HepG2 (cell line): ENCODE data around the gene SHMT1. TPM values are rescaled to one million over a fixed set of nuclear protein-coding genes. Genes with fewer than 3 reads are reported as not detected.

ENCODE experiments used
- ATAC-seq: fragments of 200-7000 bp; cut with Tn5 transposase; 3 replicates; pipeline ENCODE4 v1.9.1; 2020; ENCODE audit warnings: mild to moderate bottlenecking, moderate library complexity
- BruUV-seq: library from RNA; stranded (reverse); fragments of 400-500 nt; replicated peaks from 2 replicates; lab custom pipeline; 2021; lab: Mats Ljungman, UMichigan
- CTCF ChIA-PET: fragments of 300-600 bp; formaldehyde crosslinking; extraction: SDS; loops from one replicate; lab custom pipeline; 2021; ENCODE audit warnings: low total read pairs, inconsistent platforms, low intra/inter-chr PET ratio; lab: Yijun Ruan, JAX
- POLR2A ChIA-PET: fragments of 350-600 bp; sonication (Branson Sonifier 250); formaldehyde crosslinking; loops from one replicate; lab custom pipeline; 2020; ENCODE audit warnings: antibody characterized with exemption, inconsistent platforms; lab: Yijun Ruan, JAX
- DNase-seq: peaks from one replicate; pipeline ENCODE4 v3.0.0-alpha.2; 2015; ENCODE audit warnings: low spot score
- FAIRE-seq: peaks from 3 replicates; lab custom pipeline; 2011; peaks lifted over from hg19 to GRCh38; lab: Jason Lieb, UNC
- H2AFZ ChIP-seq: one replicate; pipeline ENCODE4 v1.6.1; 2011; ENCODE audit warnings: low read length, inconsistent platforms
- H3K27ac ChIP-seq: fragments of 300-600 bp; 3 replicates; pipeline ENCODE4 v1.8.0; 2011; ENCODE audit warnings: mixed run types, mild to moderate bottlenecking, mixed read lengths, low read length, inconsistent platforms; ENCODE audit not compliant: insufficient read depth; ENCODE audit errors: extremely low read length
- H3K27me3 ChIP-seq, 2 experiments: fragments of 200-600 bp in 1 of 2; 2 replicates in 1 of 2; 3 replicates in 1 of 2; pipeline versions ENCODE4 v1.6.0 to v1.8.0; 2011; ENCODE audit warnings: low read length in 2 of 2, mild to moderate bottlenecking in 2 of 2, moderate library complexity in 2 of 2, inconsistent platforms in 1 of 2; ENCODE audit not compliant: insufficient read depth in 2 of 2, control insufficient read depth in 1 of 2
- H3K36me3 ChIP-seq, 2 experiments: fragments of 200-600 bp in 1 of 2; replicated peaks in 1 of 2; 2 replicates in 1 of 2; 3 replicates in 1 of 2; pipeline versions ENCODE4 v1.5.1 to v1.8.0; 2011; ENCODE audit warnings: low read length in 2 of 2, inconsistent platforms in 1 of 2; ENCODE audit not compliant: insufficient read depth in 2 of 2, control insufficient read depth in 1 of 2
- H3K4me1 ChIP-seq: 2 replicates; pipeline ENCODE4 v1.5.1; 2012; ENCODE audit warnings: low read length, inconsistent platforms; ENCODE audit not compliant: insufficient read depth
- H3K4me2 ChIP-seq: 2 replicates; pipeline ENCODE4 v1.6.0; 2011; ENCODE audit warnings: low read depth, low read length, inconsistent platforms
- H3K4me3 ChIP-seq, 3 experiments: fragments of 200-600 bp in 1 of 3; sonication (generic), shearing (Covaris generic) in 1 of 3; replicated peaks in 1 of 3; 2 replicates each; pipeline ENCODE4 v1.5.1; 2011 to 2016; ENCODE audit warnings: low read length in 3 of 3, inconsistent platforms in 2 of 3, low read depth in 2 of 3, mild to moderate bottlenecking in 2 of 3, control low read depth in 1 of 3, mixed read lengths in 1 of 3; ENCODE audit not compliant: insufficient read depth in 1 of 3
- H3K79me2 ChIP-seq: one replicate; pipeline ENCODE4 v1.6.1; 2011; ENCODE audit warnings: low read length, inconsistent platforms; ENCODE audit not compliant: insufficient read depth
- H3K9ac ChIP-seq: 2 replicates; pipeline ENCODE4 v1.6.0; 2011; ENCODE audit warnings: mild to moderate bottlenecking, low read depth, low read length, inconsistent platforms; ENCODE audit not compliant: insufficient read depth
- H3K9me3 ChIP-seq: 2 replicates; pipeline ENCODE4 v1.5.1; 2012; ENCODE audit warnings: mild to moderate bottlenecking, low read length
- H4K20me1 ChIP-seq: 2 replicates; pipeline ENCODE4 v1.6.0; 2011; ENCODE audit warnings: inconsistent platforms, mild to moderate bottlenecking, low read length, moderate library complexity; ENCODE audit not compliant: insufficient read depth
- CENPT ChIP-seq: sonication (generic); formaldehyde crosslinking; IDR thresholded peaks from 2 replicates; pipeline ENCODE4 v1.8.0; 2022; ENCODE audit warnings: low read depth, mild to moderate bottlenecking, moderate library complexity, missing genetic modification reagents
- HDAC6 ChIP-seq: fragments of 200-600 bp; sonication (generic); IDR thresholded peaks from 2 replicates; pipeline ENCODE4 v1.7.0; 2017; ENCODE audit warnings: mild to moderate bottlenecking, antibody characterized with exemption, low read length, low read depth
- KLF9 ChIP-seq: IDR thresholded peaks from 2 replicates; pipeline ENCODE4 v1.6.1; 2016; ENCODE audit warnings: low read depth
- MAZ ChIP-seq, 2 experiments: sonication (generic) in 1 of 2; formaldehyde crosslinking in 1 of 2; IDR thresholded peaks; 2 replicates each; pipeline versions ENCODE4 v1.5.0 to v1.6.1; 2012 to 2020; ENCODE audit warnings: low read depth in 2 of 2, mild to moderate bottlenecking in 2 of 2, borderline replicate concordance in 1 of 2, improper control_type of control experiment in 1 of 2, low read length in 1 of 2, missing genetic modification reagents in 1 of 2, moderate library complexity in 1 of 2
- NFIC ChIP-seq: IDR thresholded peaks from 2 replicates; pipeline ENCODE4 v1.6.1; 2012; ENCODE audit warnings: mild to moderate bottlenecking, low read length, inconsistent platforms
- PHF20 ChIP-seq: sonication (generic); formaldehyde crosslinking; IDR thresholded peaks from 2 replicates; pipeline ENCODE4 v1.5.0; 2020; ENCODE audit warnings: mild to moderate bottlenecking, missing genetic modification reagents
- PITX1 ChIP-seq: sonication (generic); formaldehyde crosslinking; IDR thresholded peaks from 2 replicates; pipeline ENCODE4 v1.5.1; 2020; ENCODE audit warnings: mild to moderate bottlenecking, missing genetic modification reagents
- RARG ChIP-seq: sonication (generic); formaldehyde crosslinking; IDR thresholded peaks from 2 replicates; pipeline ENCODE4 v1.4.0; 2020; ENCODE audit warnings: low read depth, mild to moderate bottlenecking, missing genetic modification reagents
- ZNF101 ChIP-seq: sonication (generic); formaldehyde crosslinking; IDR thresholded peaks from 2 replicates; pipeline ENCODE4 v1.4.0; 2020; ENCODE audit warnings: mild to moderate bottlenecking, low read depth, missing genetic modification reagents, borderline replicate concordance
- ZNF260 ChIP-seq: sonication (generic); formaldehyde crosslinking; IDR thresholded peaks from 2 replicates; pipeline ENCODE4 v1.4.0; 2020; ENCODE audit warnings: missing genetic modification reagents, low read depth, mild to moderate bottlenecking, borderline replicate concordance
- ZNF296 ChIP-seq: sonication (generic); formaldehyde crosslinking; conservative IDR thresholded peaks from 2 replicates; pipeline ENCODE4 v1.5.0; 2020; ENCODE audit warnings: mild to moderate bottlenecking, missing genetic modification reagents
- ZNF550 ChIP-seq: sonication (generic); formaldehyde crosslinking; IDR thresholded peaks from 2 replicates; pipeline ENCODE4 v1.4.0; 2020; ENCODE audit warnings: mild to moderate bottlenecking, missing genetic modification reagents, borderline replicate concordance
- ZNF607 ChIP-seq: sonication (generic); formaldehyde crosslinking; IDR thresholded peaks from 2 replicates; pipeline ENCODE4 v1.5.1; 2020; ENCODE audit warnings: missing genetic modification reagents, mild to moderate bottlenecking, borderline replicate concordance
- ZNF672 ChIP-seq: sonication (generic); formaldehyde crosslinking; IDR thresholded peaks from 2 replicates; pipeline ENCODE4 v1.8.1; 2022; ENCODE audit warnings: missing genetic modification reagents
- WGBS: methylation state at CpG from one replicate; pipeline ENCODE4 v1.1.6; 2017; ENCODE audit warnings: low lambda C conversion rate; 5-methylcytosine and 5-hydroxymethylcytosine counted together
- in situ Hi-C: cut with HindIII; loops from 2 replicates; pipeline ENCODE4 v1.10.0; 2017; ENCODE audit warnings: low pct_unique_long_range_greater_than_20kb; ENCODE audit not compliant: extremely low pct_ligation_motif_present
- intact Hi-C: fragments of 100-400 bp; cut with micrococcal nuclease; formaldehyde crosslinking; loops from one replicate; pipeline ENCODE4 v1.10.0; 2022; ENCODE audit not compliant: unreplicated experiment
- polyA plus RNA-seq, 8 experiments: library from polyadenylated mRNA; depleted of rRNA in 3 of 8; stranded (reverse) in 7 of 8; unstranded in 1 of 8; fragments of >200 nt; fragmentation: Illumina TruSeq in 4 of 8; extraction: Trizol in 4 of 8; gene quantifications; 2 replicates each; pipeline versions ENCODE4 v1.2.1 to v1.2.3, GENCODE V29; 2011 to 2016; ENCODE audit warnings: low read depth in 4 of 8, missing spikeins in 1 of 8, mixed read lengths in 1 of 8; ENCODE audit not compliant: insufficient read depth in 1 of 8
- total RNA-seq, 5 experiments: library from RNA; depleted of rRNA; stranded (reverse); fragments of >200 nt; fragmentation: Illumina TruSeq; extraction: Trizol; gene quantifications; 2 replicates each; pipeline ENCODE4 v1.2.3, GENCODE V29; 2016; ENCODE audit warnings: low read depth in 1 of 5
- TF ChIP-seq, protein P1 (sequence below): sonication (generic); formaldehyde crosslinking; conservative IDR thresholded peaks from 2 replicates; pipeline ENCODE4 v1.8.0; 2022; ENCODE audit warnings: low read depth, missing genetic modification reagents
- TF ChIP-seq, protein P2 (sequence below): sonication (generic); formaldehyde crosslinking; IDR thresholded peaks from 2 replicates; pipeline ENCODE4 v1.4.0; 2020; ENCODE audit warnings: missing genetic modification reagents, mild to moderate bottlenecking, borderline replicate concordance

Gene SHMT1
- total and polyA plus RNA-seq, 2 of the 13 experiments (the other 11 are each of a cell fraction or from before 2014, with no cell fraction given) = 21.3 to 48.8 TPM

DNA sequence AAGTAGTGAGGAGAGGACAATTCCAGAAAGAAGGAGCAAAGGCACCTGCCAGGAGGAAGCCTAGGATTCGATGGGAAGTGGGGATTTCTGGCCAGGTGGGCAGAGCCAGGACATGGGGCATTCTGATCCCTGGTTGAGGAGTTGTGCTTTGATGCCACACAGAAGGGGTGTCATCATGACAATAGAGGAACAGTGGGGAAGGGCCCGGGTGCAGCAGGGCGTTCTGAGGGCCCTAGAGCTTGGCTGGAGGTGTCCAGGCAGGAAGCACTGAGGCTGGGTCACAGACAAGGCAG lies 18.5 kb upstream of the SHMT1 start:
- Histone ChIP-seq H3K27ac (no peak overlapping the region), H3K36me3 (no peaks in the 10 kb centered on the region), H3K4me1 (peaks cover 12% of the 10 kb centered on the region), H4K20me1 (no peaks in the 10 kb centered on the region), H3K4me3 (no peak overlapping the region), H2AFZ (no peak overlapping the region), H3K27me3 (peaks cover 0 to 4% of the 10 kb centered on the region in 2 experiments; a peak in 3 of 5 replicates), H3K79me2 (no peaks in the 10 kb centered on the region), H3K4me2 (no peak overlapping the region), H3K9ac (no peak overlapping the region), H3K9me3 (no peaks in the 10 kb centered on the region)
- 43% methylated on average over 1 of the region's 3 CpGs for WGBS
- DNase-seq (no peak), FAIRE-seq (no peak), ATAC-seq (no peak)
- in situ Hi-C loops = no loop called here
- ChIA-PET CTCF (no interaction called here), POLR2A (no interaction called here)
- TF ChIP-seq ZNF101 (no peak), ZNF296 (CRISPR knock-in tag) (no peak), ZNF260 (CRISPR knock-in tag) (no peak), PITX1 (CRISPR knock-in tag) (no peak), NFIC (no peak), ZNF672 (CRISPR knock-in tag) (no peak), CENPT (CRISPR knock-in tag) (no peak), KLF9 (CRISPR knock-in tag) (no peak), RARG (CRISPR knock-in tag) (no peak), ZNF607 (CRISPR knock-in tag) (no peak), ZNF550 (CRISPR knock-in tag) (no peak), PHF20 (CRISPR knock-in tag) (no peak), HDAC6 (no peak), MAZ (IDR thresholded peaks at IDR 0.05; ENCODE audit: borderline replicate concordance, low read depth, low read length) (no peak), MAZ (CRISPR knock-in tag; IDR thresholded peaks at IDR 0.05; ENCODE audit: low read depth) (no peak)
- TF ChIP-seq, protein P1, sequence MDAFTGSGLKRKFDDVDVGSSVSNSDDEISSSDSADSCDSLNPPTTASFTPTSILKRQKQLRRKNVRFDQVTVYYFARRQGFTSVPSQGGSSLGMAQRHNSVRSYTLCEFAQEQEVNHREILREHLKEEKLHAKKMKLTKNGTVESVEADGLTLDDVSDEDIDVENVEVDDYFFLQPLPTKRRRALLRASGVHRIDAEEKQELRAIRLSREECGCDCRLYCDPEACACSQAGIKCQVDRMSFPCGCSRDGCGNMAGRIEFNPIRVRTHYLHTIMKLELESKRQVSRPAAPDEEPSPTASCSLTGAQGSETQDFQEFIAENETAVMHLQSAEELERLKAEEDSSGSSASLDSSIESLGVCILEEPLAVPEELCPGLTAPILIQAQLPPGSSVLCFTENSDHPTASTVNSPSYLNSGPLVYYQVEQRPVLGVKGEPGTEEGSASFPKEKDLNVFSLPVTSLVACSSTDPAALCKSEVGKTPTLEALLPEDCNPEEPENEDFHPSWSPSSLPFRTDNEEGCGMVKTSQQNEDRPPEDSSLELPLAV (CRISPR knock-in tag) = no peak
- TF ChIP-seq, protein P2, sequence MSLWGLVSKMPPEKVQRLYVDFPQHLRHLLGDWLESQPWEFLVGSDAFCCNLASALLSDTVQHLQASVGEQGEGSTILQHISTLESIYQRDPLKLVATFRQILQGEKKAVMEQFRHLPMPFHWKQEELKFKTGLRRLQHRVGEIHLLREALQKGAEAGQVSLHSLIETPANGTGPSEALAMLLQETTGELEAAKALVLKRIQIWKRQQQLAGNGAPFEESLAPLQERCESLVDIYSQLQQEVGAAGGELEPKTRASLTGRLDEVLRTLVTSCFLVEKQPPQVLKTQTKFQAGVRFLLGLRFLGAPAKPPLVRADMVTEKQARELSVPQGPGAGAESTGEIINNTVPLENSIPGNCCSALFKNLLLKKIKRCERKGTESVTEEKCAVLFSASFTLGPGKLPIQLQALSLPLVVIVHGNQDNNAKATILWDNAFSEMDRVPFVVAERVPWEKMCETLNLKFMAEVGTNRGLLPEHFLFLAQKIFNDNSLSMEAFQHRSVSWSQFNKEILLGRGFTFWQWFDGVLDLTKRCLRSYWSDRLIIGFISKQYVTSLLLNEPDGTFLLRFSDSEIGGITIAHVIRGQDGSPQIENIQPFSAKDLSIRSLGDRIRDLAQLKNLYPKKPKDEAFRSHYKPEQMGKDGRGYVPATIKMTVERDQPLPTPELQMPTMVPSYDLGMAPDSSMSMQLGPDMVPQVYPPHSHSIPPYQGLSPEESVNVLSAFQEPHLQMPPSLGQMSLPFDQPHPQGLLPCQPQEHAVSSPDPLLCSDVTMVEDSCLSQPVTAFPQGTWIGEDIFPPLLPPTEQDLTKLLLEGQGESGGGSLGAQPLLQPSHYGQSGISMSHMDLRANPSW = no peak
- no TSS peak for BruUV-seq
- intact Hi-C loops = no loop called here
